HG02970 (cell line): ENCODE results near the gene TMEM117.

Experiments
- ATAC-seq: cut with Tn5 transposase; IDR thresholded peaks from one replicate; pipeline ENCODE4 v1.9.1; 2021; ENCODE audit warnings: mild to moderate bottlenecking, moderate library complexity, moderate number of reproducible peaks; ENCODE audit not compliant: unreplicated experiment, low FRiP score

The TMEM117 gene

GRCh38 chr12:44405297-44405696, 569.4 kb downstream of the TMEM117 start:
- no peak for ATAC-seq

GRCh38 chr12:44422559-44422958, 586.7 kb downstream of the TMEM117 start:
- ATAC-seq = no peak

GRCh38 chr12:44428825-44429224, 592.9 kb downstream of the TMEM117 start:
- no peak for ATAC-seq

GRCh38 chr12:44431647-44432343, 595.9 kb downstream of the TMEM117 start:
- ATAC-seq = no peak

- ATAC-seq = no peak
Observed at GRCh38 chr12:44433659-44434058, 597.8 kb downstream of the TMEM117 start.

GRCh38 chr12:44436756-44437155, 600.9 kb downstream of the TMEM117 start:
- no peak for ATAC-seq
